ENCODE data around the gene SH3RF3. TPM values are rescaled to one million over a fixed set of nuclear protein-coding genes. Genes with fewer than 3 reads are reported as not detected.

The SH3RF3 gene
- total RNA-seq, 4 donors from 2014 or later, result 2.4 to 5.5 (median 2.9) TPM

- Histone ChIP-seq H3K36me3 (peaks cover 0 to 61% (median 0%) of the 10 kb centered on the region in 3 donors), H3K9me3 (no peaks in the 10 kb centered on the region), H3K4me3 (no peak overlapping the region), H3K4me1 (peaks cover 0 to 14% (median 5%) of the 10 kb centered on the region in 3 donors), H3K27me3 (no peaks in the 10 kb centered on the region), H3K27ac (peak overlapping the region in 1 of 4 donors; percentile 32)
- intact Hi-C loops (cut with DNase I), result no loop called here
- DNase-seq, result no peak
- TF ChIP-seq CTCF (IDR thresholded peaks at IDR 0.05) (peak; percentile 38 to 96 (median 89)), POLR2A (IDR thresholded peaks at IDR 0.05) (no peak)
- WGBS, 2 donors, result 22 to 30% methylated on average over 10 of the region's 10 CpGs
Observed at GRCh38 chr2:109545828-109546713, 417.1 kb downstream of the SH3RF3 start.

GRCh38 chr2:109547280-109547679 lies 418.3 kb downstream of the SH3RF3 start:
- no peaks in the 10 kb centered on the region for H3K9me3 ChIP-seq
- WGBS, 2 donors, result 77 to 83% methylated on average over 2 of the region's 2 CpGs
- H3K4me3 ChIP-seq, result no peak overlapping the region
- peak overlapping the region in 1 of 4 donors; percentile 18 for H3K27ac ChIP-seq
- H3K27me3 ChIP-seq, result no peaks in the 10 kb centered on the region
- peaks cover 0 to 61% (median 0%) of the 10 kb centered on the region in 3 donors for H3K36me3 ChIP-seq
- peaks cover 0 to 14% (median 5%) of the 10 kb centered on the region in 3 donors for H3K4me1 ChIP-seq
- DNase-seq, result no peak
- intact Hi-C loops (cut with DNase I), result no loop called here
- TF ChIP-seq CTCF (IDR thresholded peaks at IDR 0.05) (no peak), POLR2A (IDR thresholded peaks at IDR 0.05) (no peak)

GRCh38 chr2:109549016-109549590 lies 420.1 kb downstream of the SH3RF3 start:
- DNase-seq, result no peak
- H3K36me3 ChIP-seq, result peaks cover 0 to 63% (median 0%) of the 10 kb centered on the region in 3 donors
- H3K9me3 ChIP-seq, result no peaks in the 10 kb centered on the region
- intact Hi-C loops (cut with DNase I), result no loop called here
- TF ChIP-seq CTCF (IDR thresholded peaks at IDR 0.05), result no peak
- no peak for TF ChIP-seq POLR2A (IDR thresholded peaks at IDR 0.05)
- 86 to 87% methylated on average over 4 of the region's 4 CpGs for WGBS, 2 donors
- H3K4me1 ChIP-seq, result peaks cover 0 to 14% (median 5%) of the 10 kb centered on the region in 3 donors
- H3K27me3 ChIP-seq, result no peaks in the 10 kb centered on the region
- H3K4me3 ChIP-seq, result no peak overlapping the region
- no peak overlapping the region for H3K27ac ChIP-seq

Small RNA genes within 50 kb of the gene (small RNA-seq; reads per million reads assigned to genes)
- gene MIR4265, result 0 reads per million in 4 donors
- gene MIR4266, result 0 reads per million in 4 donors
- gene RF00017, result 0 reads per million in 4 donors
- 0 reads per million in 4 donors for gene SNRPGP9

Other genes starting within 250 kb of the SH3RF3 start
- 1 to 10 TPM; 3.9 to 5.3 (median 4.4) TPM for gene EDAR, start 140.0 kb upstream of the SH3RF3 start, total RNA-seq